K562 (cell line): ENCODE results near the gene MFN1. TPM values are rescaled to one million over a fixed set of nuclear protein-coding genes. Genes with fewer than 3 reads are reported as not detected.

Experiments
- CBFB ChIP-seq: sonication (generic); formaldehyde crosslinking; IDR thresholded peaks from 2 replicates; pipeline ENCODE4 v1.4.0; 2020; ENCODE audit warnings: mild to moderate bottlenecking, missing genetic modification reagents
- CC2D1A ChIP-seq: fragments of 450-650 bp; IDR thresholded peaks from 2 replicates; pipeline ENCODE4 v1.6.1; 2017; ENCODE audit warnings: mild to moderate bottlenecking
- CHD2 ChIP-seq: IDR thresholded peaks from 2 replicates; pipeline ENCODE4 v1.6.1; 2011; ENCODE audit warnings: low read depth, low read length
- EP300 ChIP-seq: IDR thresholded peaks from 2 replicates; pipeline ENCODE4 v1.6.1; 2012; ENCODE audit warnings: low read length, improper control_type of control experiment
- HMG20A ChIP-seq: fragments of 450-650 bp; formaldehyde crosslinking; conservative IDR thresholded peaks from 2 replicates; pipeline ENCODE4 v1.4.0; 2020; ENCODE audit warnings: mild to moderate bottlenecking, mixed read lengths
- ID3 ChIP-seq, 2 experiments: fragments of 250-450 bp in 1 of 2; fragments of 450-650 bp in 1 of 2; sonication (Bioruptor Pico) in 1 of 2; IDR thresholded peaks; 2 replicates each; pipeline versions ENCODE4 v1.6.1 to v1.8.0; 2016 to 2021; ENCODE audit warnings: mild to moderate bottlenecking in 2 of 2, moderate library complexity in 2 of 2, missing compliant biosample characterization in 1 of 2, missing genetic modification characterization in 1 of 2
- JUND ChIP-seq, 2 experiments: IDR thresholded peaks; 2 replicates in 1 of 2; 3 replicates in 1 of 2; pipeline ENCODE4 v1.6.1; 2011; ENCODE audit warnings: borderline replicate concordance in 2 of 2, low read depth in 2 of 2, low read length in 2 of 2, improper control_type of control experiment in 1 of 2, missing biosample characterization in 1 of 2, missing genetic modification characterization in 1 of 2, missing genetic modification reagents in 1 of 2
- LCOR ChIP-seq: sonication (generic); formaldehyde crosslinking; IDR thresholded peaks from 2 replicates; pipeline ENCODE4 v1.8.0; 2022; ENCODE audit warnings: mild to moderate bottlenecking, missing genetic modification reagents
- TEAD2 ChIP-seq: fragments of 450-650 bp; IDR thresholded peaks from 2 replicates; pipeline ENCODE4 v1.6.1; 2016; ENCODE audit warnings: missing genetic modification characterization, control low read depth, missing compliant biosample characterization
- ZKSCAN1 ChIP-seq: fragments of 150-350 bp; IDR thresholded peaks from 2 replicates; pipeline ENCODE4 v1.6.1; 2016; ENCODE audit warnings: low read depth, low read length
- ZNF124 ChIP-seq: sonication (generic); formaldehyde crosslinking; IDR thresholded peaks from 2 replicates; pipeline ENCODE4 v1.8.1; 2022; ENCODE audit warnings: missing genetic modification reagents
- ZNF175 ChIP-seq: fragments of 200-800 bp; sonication (Bioruptor generic); IDR thresholded peaks from 2 replicates; pipeline ENCODE4 v1.6.1; 2016; ENCODE audit warnings: low read depth, mild to moderate bottlenecking, missing genetic modification characterization, missing compliant biosample characterization
- ZNF347 ChIP-seq: fragments of 450-650 bp; formaldehyde crosslinking; IDR thresholded peaks from 2 replicates; pipeline ENCODE4 v1.4.0; 2020; ENCODE audit warnings: low read depth, mild to moderate bottlenecking, moderate library complexity
- ZNF592 ChIP-seq: fragments of 450-650 bp; IDR thresholded peaks from 2 replicates; pipeline ENCODE4 v1.6.1; 2017; ENCODE audit warnings: antibody characterized with exemption, mild to moderate bottlenecking
- ZNF695 ChIP-seq: fragments of 450-650 bp; formaldehyde crosslinking; IDR thresholded peaks from 2 replicates; pipeline ENCODE4 v1.4.0; 2020; ENCODE audit warnings: mild to moderate bottlenecking, moderate library complexity
- ZNF717 ChIP-seq: fragments of 250-450 bp; sonication (Bioruptor Pico); IDR thresholded peaks from 2 replicates; pipeline ENCODE4 v1.5.0; 2021
- polyA plus RNA-seq, 8 experiments: library from polyadenylated mRNA; depleted of rRNA in 4 of 8; stranded (reverse) in 5 of 8; unstranded in 3 of 8; fragments of >200 nt; fragmentation: Nextera tagmentation in 2 of 8; fragmentation: Illumina TruSeq in 1 of 8; extraction: Ambion mirVana in 2 of 8; extraction: Trizol in 1 of 8; gene quantifications; 2 replicates each; pipeline versions ENCODE4 v1.2.1 to v1.2.3, GENCODE V29; 2011 to 2014; ENCODE audit warnings: inconsistent platforms in 1 of 8, missing spikeins in 1 of 8
- total RNA-seq, 7 experiments: library from RNA; depleted of rRNA in 6 of 7; stranded (reverse); fragments of >200 nt in 6 of 7; fragmentation: Illumina TruSeq in 2 of 7; extraction: Trizol in 2 of 7; gene quantifications; 2 replicates each; pipeline versions ENCODE4 v1.2.1 to v1.2.3, GENCODE V29; 2011 to 2021; ENCODE audit warnings: low replicate concordance in 1 of 7
- TF ChIP-seq, protein P1 (sequence below): IDR thresholded peaks from 3 replicates; pipeline ENCODE4 v1.6.1; 2011; ENCODE audit warnings: borderline replicate concordance, mild to moderate bottlenecking; ENCODE audit not compliant: insufficient read length, insufficient read depth
- TF ChIP-seq, protein P2 (sequence below): fragments of 450-650 bp; formaldehyde crosslinking; IDR thresholded peaks from 2 replicates; pipeline ENCODE4 v1.4.0; 2020; ENCODE audit warnings: mild to moderate bottlenecking, moderate library complexity
- TF ChIP-seq, protein P3 (sequence below): IDR thresholded peaks from 2 replicates; pipeline ENCODE4 v1.6.1; 2011; ENCODE audit not compliant: insufficient read length; ENCODE audit errors: extremely low read depth

The MFN1 gene
- total and polyA plus RNA-seq, 9 of the 15 experiments (the other 6 are each of a cell fraction or from before 2014, with no cell fraction given), result 10.5 to 42.7 (median 22.6) TPM

- TF ChIP-seq ZNF175 (CRISPR knock-in tag) (no peak), ZNF347 (CRISPR knock-in tag) (no peak), JUND (IDR thresholded peaks at IDR 0.05; ENCODE audit: borderline replicate concordance, low read depth, low read length) (peak; percentile 34; the same call in 1 of the 2 replicates), JUND (tag; IDR thresholded peaks at IDR 0.05; ENCODE audit: borderline replicate concordance, low read depth, low read length) (no peak), CBFB (peak; percentile 43; the same call in 1 of the 2 replicates), LCOR (CRISPR knock-in tag) (peak; percentile 89), CC2D1A (0 out of 2 replicates have a peak, but pooled peaks have one; percentile 51), ZNF124 (CRISPR knock-in tag) (no peak), TEAD2 (no peak), ZNF695 (CRISPR knock-in tag) (no peak), ZKSCAN1 (no peak), HMG20A (CRISPR knock-in tag) (no peak), EP300 (no peak), CHD2 (no peak), ZNF717 (CRISPR knock-in tag) (no peak), ZNF592 (no peak), ID3 (CRISPR knock-in tag; IDR thresholded peaks at IDR 0.05) (no peak), ID3 (tag; IDR thresholded peaks at IDR 0.05) (no peak)
- TF ChIP-seq, protein P1, sequence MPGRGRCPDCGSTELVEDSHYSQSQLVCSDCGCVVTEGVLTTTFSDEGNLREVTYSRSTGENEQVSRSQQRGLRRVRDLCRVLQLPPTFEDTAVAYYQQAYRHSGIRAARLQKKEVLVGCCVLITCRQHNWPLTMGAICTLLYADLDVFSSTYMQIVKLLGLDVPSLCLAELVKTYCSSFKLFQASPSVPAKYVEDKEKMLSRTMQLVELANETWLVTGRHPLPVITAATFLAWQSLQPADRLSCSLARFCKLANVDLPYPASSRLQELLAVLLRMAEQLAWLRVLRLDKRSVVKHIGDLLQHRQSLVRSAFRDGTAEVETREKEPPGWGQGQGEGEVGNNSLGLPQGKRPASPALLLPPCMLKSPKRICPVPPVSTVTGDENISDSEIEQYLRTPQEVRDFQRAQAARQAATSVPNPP, result no peak
- TF ChIP-seq, protein P2, sequence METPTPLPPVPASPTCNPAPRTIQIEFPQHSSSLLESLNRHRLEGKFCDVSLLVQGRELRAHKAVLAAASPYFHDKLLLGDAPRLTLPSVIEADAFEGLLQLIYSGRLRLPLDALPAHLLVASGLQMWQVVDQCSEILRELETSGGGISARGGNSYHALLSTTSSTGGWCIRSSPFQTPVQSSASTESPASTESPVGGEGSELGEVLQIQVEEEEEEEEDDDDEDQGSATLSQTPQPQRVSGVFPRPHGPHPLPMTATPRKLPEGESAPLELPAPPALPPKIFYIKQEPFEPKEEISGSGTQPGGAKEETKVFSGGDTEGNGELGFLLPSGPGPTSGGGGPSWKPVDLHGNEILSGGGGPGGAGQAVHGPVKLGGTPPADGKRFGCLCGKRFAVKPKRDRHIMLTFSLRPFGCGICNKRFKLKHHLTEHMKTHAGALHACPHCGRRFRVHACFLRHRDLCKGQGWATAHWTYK (CRISPR knock-in tag), result 0 out of 2 replicates have a peak, but pooled peaks have one; percentile 71
- TF ChIP-seq, protein P3, sequence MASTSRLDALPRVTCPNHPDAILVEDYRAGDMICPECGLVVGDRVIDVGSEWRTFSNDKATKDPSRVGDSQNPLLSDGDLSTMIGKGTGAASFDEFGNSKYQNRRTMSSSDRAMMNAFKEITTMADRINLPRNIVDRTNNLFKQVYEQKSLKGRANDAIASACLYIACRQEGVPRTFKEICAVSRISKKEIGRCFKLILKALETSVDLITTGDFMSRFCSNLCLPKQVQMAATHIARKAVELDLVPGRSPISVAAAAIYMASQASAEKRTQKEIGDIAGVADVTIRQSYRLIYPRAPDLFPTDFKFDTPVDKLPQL, result no peak
Measured at GRCh38 chr3:179347345-179348194, at the start of gene MFN1 (continued).
